HepG2 (cell line): Measurements from ENCODE around the gene TEKTIP1. TPM values are rescaled to one million over a fixed set of nuclear protein-coding genes. Genes with fewer than 3 reads are reported as not detected.

Source experiments
- ARNT2 ChIP-seq: sonication (generic); formaldehyde crosslinking; IDR thresholded peaks from 2 replicates; pipeline ENCODE4 v1.8.0; 2022; ENCODE audit warnings: mild to moderate bottlenecking, low read depth, missing genetic modification reagents, moderate library complexity
- FOSL2 ChIP-seq: sonication (generic); formaldehyde crosslinking; IDR thresholded peaks from 2 replicates; pipeline ENCODE4 v1.4.0; 2020; ENCODE audit warnings: missing genetic modification reagents
- KAT8 ChIP-seq: IDR thresholded peaks from 2 replicates; pipeline ENCODE4 v1.6.1; 2016; ENCODE audit warnings: missing genetic modification reagents, missing compliant biosample characterization
- LCORL ChIP-seq, 2 experiments: fragments of 450-650 bp in 1 of 2; sonication (generic) in 1 of 2; formaldehyde crosslinking in 1 of 2; IDR thresholded peaks; 2 replicates each; pipeline versions ENCODE4 v1.5.0 to v1.6.1; 2017 to 2020; ENCODE audit warnings: antibody characterized with exemption in 1 of 2, missing genetic modification reagents in 1 of 2
- NFATC3 ChIP-seq: sonication (generic); formaldehyde crosslinking; IDR thresholded peaks from 2 replicates; pipeline ENCODE4 v1.5.1; 2020; ENCODE audit warnings: mild to moderate bottlenecking, missing genetic modification reagents
- NPAS2 ChIP-seq: sonication (generic); formaldehyde crosslinking; IDR thresholded peaks from 2 replicates; pipeline ENCODE4 v1.8.0; 2022; ENCODE audit warnings: mild to moderate bottlenecking, missing genetic modification reagents, borderline replicate concordance
- NR2C2 ChIP-seq: sonication (generic); formaldehyde crosslinking; IDR thresholded peaks from 2 replicates; pipeline ENCODE4 v1.4.0; 2020; ENCODE audit warnings: missing genetic modification reagents, mild to moderate bottlenecking, moderate library complexity, borderline replicate concordance
- PCBP2 ChIP-seq: fragments of 200-400 bp; formaldehyde crosslinking; optimal IDR thresholded peaks from 2 replicates; pipeline ENCODE3; 2018; ENCODE audit warnings: low read length, low read depth; ENCODE audit not compliant: poor library complexity, severe bottlenecking
- YEATS2 ChIP-seq: sonication (generic); formaldehyde crosslinking; IDR thresholded peaks from 2 replicates; pipeline ENCODE4 v1.4.0; 2020; ENCODE audit warnings: missing genetic modification reagents, borderline replicate concordance
- ZNF720 ChIP-seq: sonication (generic); formaldehyde crosslinking; IDR thresholded peaks from 2 replicates; pipeline ENCODE4 v1.4.0; 2020; ENCODE audit warnings: missing genetic modification reagents
- ZNF749 ChIP-seq: sonication (generic); formaldehyde crosslinking; IDR thresholded peaks from 2 replicates; pipeline ENCODE4 v1.8.0; 2022; ENCODE audit warnings: mild to moderate bottlenecking, missing genetic modification reagents, moderate library complexity, borderline replicate concordance
- ZSCAN21 ChIP-seq: sonication (generic); formaldehyde crosslinking; IDR thresholded peaks from 2 replicates; pipeline ENCODE4 v1.8.0; 2022; ENCODE audit warnings: mild to moderate bottlenecking, missing genetic modification reagents, moderate library complexity, borderline replicate concordance
- polyA plus RNA-seq, 8 experiments: library from polyadenylated mRNA; depleted of rRNA in 3 of 8; stranded (reverse) in 7 of 8; unstranded in 1 of 8; fragments of >200 nt; fragmentation: Illumina TruSeq in 4 of 8; extraction: Trizol in 4 of 8; gene quantifications; 2 replicates each; pipeline versions ENCODE4 v1.2.1 to v1.2.3, GENCODE V29; 2011 to 2016; ENCODE audit warnings: low read depth in 4 of 8, missing spikeins in 1 of 8, mixed read lengths in 1 of 8; ENCODE audit not compliant: insufficient read depth in 1 of 8
- total RNA-seq, 5 experiments: library from RNA; depleted of rRNA; stranded (reverse); fragments of >200 nt; fragmentation: Illumina TruSeq; extraction: Trizol; gene quantifications; 2 replicates each; pipeline ENCODE4 v1.2.3, GENCODE V29; 2016; ENCODE audit warnings: low read depth in 1 of 5
- TF ChIP-seq, protein P1 (sequence below): sonication (generic); formaldehyde crosslinking; conservative IDR thresholded peaks from 2 replicates; pipeline ENCODE4 v1.8.0; 2022; ENCODE audit warnings: mild to moderate bottlenecking, moderate library complexity, missing genetic modification reagents
- TF ChIP-seq, protein P2 (sequence below): IDR thresholded peaks from 2 replicates; pipeline ENCODE4 v1.6.1; 2016; ENCODE audit warnings: low read depth, missing genetic modification reagents, missing compliant biosample characterization
- TF ChIP-seq, protein P3 (sequence below): sonication (generic); formaldehyde crosslinking; IDR thresholded peaks from 2 replicates; pipeline ENCODE4 v1.4.0; 2020; ENCODE audit warnings: mild to moderate bottlenecking, missing genetic modification reagents
- TF ChIP-seq, protein P4 (sequence below): sonication (generic); formaldehyde crosslinking; IDR thresholded peaks from 2 replicates; pipeline ENCODE4 v1.4.0; 2020; ENCODE audit warnings: missing genetic modification reagents

TEKTIP1 gene
- total and polyA plus RNA-seq, 2 of the 13 experiments (the other 11 are each of a cell fraction or from before 2014, with no cell fraction given): not detected

DNA sequence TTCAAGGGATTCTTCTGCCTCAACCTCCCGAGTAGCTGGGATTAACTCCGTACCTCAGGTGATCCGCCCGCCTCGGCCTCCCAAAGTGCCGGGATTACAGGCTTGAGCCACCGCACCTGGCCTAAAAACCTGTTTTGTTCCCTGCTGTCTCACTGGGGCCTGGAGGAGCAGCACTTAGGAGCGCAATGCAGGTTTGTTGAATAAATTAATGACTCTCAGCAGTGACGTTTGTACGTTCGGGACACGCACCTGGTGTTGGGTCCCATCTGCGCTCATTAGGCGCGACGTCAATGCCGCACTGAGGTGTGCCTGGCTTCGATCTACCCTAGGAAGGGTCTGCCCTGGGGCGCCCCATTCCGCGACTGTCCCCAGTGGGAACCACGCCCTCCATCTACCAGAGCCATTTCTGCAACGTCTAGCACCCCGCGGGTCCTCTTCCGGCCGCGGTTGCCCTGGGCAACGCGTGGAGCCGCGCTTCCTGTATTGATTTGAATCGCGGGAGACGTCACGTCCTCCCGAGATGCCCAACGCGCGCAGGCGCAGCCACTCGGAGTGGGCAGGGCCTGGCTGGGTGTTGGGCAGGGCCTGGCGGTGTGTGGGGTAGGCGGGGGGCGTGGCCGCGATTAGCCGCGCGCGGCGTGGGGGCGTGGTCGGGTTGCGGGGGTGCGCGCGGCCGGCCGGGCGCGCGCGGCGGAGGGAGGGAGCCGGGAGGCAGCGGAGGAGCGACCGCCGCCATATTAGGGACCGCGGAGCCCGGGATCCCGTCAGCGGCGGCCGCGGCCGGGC lies 33.2 kb upstream of the TEKTIP1 start, which contains the start of gene FZR1 (continued):
- TF ChIP-seq, protein P1, sequence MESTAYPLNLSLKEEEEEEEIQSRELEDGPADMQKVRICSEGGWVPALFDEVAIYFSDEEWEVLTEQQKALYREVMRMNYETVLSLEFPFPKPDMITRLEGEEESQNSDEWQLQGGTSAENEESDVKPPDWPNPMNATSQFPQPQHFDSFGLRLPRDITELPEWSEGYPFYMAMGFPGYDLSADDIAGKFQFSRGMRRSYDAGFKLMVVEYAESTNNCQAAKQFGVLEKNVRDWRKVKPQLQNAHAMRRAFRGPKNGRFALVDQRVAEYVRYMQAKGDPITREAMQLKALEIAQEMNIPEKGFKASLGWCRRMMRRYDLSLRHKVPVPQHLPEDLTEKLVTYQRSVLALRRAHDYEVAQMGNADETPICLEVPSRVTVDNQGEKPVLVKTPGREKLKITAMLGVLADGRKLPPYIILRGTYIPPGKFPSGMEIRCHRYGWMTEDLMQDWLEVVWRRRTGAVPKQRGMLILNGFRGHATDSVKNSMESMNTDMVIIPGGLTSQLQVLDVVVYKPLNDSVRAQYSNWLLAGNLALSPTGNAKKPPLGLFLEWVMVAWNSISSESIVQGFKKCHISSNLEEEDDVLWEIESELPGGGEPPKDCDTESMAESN: peak; percentile 82
- TF ChIP-seq ZNF749 (CRISPR knock-in tag) (0 out of 2 replicates have a peak, but pooled peaks have one; percentile 44), NPAS2 (no peak), NR2C2 (peak; percentile 68; the same call in 1 of the 2 replicates), FOSL2 (CRISPR knock-in tag) (no peak), LCORL (IDR thresholded peaks at IDR 0.05) (no peak), LCORL (CRISPR knock-in tag; IDR thresholded peaks at IDR 0.05) (0 out of 2 replicates have a peak, but pooled peaks have one; percentile 29), ZSCAN21 (CRISPR knock-in tag) (peak; percentile 80), NFATC3 (CRISPR knock-in tag) (no peak), YEATS2 (peak; percentile 86; the same call in 1 of the 2 replicates), ARNT2 (peak; percentile 70), PCBP2 (no peak), KAT8 (CRISPR knock-in tag) (peak; percentile 83), ZNF720 (no peak)
- TF ChIP-seq, protein P2, sequence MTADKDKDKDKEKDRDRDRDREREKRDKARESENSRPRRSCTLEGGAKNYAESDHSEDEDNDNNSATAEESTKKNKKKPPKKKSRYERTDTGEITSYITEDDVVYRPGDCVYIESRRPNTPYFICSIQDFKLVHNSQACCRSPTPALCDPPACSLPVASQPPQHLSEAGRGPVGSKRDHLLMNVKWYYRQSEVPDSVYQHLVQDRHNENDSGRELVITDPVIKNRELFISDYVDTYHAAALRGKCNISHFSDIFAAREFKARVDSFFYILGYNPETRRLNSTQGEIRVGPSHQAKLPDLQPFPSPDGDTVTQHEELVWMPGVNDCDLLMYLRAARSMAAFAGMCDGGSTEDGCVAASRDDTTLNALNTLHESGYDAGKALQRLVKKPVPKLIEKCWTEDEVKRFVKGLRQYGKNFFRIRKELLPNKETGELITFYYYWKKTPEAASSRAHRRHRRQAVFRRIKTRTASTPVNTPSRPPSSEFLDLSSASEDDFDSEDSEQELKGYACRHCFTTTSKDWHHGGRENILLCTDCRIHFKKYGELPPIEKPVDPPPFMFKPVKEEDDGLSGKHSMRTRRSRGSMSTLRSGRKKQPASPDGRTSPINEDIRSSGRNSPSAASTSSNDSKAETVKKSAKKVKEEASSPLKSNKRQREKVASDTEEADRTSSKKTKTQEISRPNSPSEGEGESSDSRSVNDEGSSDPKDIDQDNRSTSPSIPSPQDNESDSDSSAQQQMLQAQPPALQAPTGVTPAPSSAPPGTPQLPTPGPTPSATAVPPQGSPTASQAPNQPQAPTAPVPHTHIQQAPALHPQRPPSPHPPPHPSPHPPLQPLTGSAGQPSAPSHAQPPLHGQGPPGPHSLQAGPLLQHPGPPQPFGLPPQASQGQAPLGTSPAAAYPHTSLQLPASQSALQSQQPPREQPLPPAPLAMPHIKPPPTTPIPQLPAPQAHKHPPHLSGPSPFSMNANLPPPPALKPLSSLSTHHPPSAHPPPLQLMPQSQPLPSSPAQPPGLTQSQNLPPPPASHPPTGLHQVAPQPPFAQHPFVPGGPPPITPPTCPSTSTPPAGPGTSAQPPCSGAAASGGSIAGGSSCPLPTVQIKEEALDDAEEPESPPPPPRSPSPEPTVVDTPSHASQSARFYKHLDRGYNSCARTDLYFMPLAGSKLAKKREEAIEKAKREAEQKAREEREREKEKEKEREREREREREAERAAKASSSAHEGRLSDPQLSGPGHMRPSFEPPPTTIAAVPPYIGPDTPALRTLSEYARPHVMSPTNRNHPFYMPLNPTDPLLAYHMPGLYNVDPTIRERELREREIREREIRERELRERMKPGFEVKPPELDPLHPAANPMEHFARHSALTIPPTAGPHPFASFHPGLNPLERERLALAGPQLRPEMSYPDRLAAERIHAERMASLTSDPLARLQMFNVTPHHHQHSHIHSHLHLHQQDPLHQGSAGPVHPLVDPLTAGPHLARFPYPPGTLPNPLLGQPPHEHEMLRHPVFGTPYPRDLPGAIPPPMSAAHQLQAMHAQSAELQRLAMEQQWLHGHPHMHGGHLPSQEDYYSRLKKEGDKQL (CRISPR knock-in tag): no peak
- TF ChIP-seq, protein P3, sequence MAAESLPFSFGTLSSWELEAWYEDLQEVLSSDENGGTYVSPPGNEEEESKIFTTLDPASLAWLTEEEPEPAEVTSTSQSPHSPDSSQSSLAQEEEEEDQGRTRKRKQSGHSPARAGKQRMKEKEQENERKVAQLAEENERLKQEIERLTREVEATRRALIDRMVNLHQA (CRISPR knock-in tag): no peak
- TF ChIP-seq, protein P4, sequence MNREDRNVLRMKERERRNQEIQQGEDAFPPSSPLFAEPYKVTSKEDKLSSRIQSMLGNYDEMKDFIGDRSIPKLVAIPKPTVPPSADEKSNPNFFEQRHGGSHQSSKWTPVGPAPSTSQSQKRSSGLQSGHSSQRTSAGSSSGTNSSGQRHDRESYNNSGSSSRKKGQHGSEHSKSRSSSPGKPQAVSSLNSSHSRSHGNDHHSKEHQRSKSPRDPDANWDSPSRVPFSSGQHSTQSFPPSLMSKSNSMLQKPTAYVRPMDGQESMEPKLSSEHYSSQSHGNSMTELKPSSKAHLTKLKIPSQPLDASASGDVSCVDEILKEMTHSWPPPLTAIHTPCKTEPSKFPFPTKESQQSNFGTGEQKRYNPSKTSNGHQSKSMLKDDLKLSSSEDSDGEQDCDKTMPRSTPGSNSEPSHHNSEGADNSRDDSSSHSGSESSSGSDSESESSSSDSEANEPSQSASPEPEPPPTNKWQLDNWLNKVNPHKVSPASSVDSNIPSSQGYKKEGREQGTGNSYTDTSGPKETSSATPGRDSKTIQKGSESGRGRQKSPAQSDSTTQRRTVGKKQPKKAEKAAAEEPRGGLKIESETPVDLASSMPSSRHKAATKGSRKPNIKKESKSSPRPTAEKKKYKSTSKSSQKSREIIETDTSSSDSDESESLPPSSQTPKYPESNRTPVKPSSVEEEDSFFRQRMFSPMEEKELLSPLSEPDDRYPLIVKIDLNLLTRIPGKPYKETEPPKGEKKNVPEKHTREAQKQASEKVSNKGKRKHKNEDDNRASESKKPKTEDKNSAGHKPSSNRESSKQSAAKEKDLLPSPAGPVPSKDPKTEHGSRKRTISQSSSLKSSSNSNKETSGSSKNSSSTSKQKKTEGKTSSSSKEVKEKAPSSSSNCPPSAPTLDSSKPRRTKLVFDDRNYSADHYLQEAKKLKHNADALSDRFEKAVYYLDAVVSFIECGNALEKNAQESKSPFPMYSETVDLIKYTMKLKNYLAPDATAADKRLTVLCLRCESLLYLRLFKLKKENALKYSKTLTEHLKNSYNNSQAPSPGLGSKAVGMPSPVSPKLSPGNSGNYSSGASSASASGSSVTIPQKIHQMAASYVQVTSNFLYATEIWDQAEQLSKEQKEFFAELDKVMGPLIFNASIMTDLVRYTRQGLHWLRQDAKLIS (CRISPR knock-in tag): no peak
